Measurements from ENCODE around the gene MAP1B.
A peak's percentile ranks its signal among the peaks of the same experiment; 100 is the strongest.

Gene MAP1B

DNA sequence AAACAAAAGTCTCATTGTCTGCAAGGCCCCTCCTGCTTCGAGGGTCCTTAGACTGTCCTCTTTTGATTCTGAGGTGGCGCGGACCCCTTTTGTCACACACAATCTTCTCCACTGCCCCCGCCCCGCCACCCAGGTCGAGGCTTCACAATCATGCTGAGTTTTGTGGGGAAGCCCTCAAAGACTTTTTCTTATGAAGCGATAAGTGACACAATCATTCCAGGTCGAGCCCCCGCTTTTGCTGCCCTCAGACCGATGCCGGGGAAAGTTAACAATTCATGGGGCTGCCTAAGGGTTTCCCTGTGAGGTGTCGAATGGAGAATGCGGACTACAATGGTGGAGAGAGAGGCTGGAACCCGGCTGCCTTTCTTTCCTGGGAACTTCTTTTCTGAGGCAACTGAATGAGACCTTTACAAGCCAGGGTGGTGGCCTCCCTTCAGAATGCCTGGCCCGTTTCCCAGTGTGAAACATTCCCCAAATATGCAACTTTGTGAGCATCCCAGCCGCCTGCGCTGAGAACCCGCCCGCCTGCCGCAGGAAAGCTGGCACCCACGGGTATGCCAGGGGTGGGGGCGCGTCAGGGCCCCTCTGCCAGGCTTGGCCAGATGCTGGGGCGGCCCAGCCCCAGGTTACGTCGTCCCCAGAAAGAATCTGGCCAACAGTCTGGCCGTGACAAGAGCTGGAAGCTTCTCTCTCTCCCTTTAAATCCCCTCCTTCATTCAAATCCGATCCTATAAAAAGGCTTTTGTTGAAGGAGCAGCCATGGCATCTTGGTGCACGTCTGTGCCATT, 71.9 kb downstream of the MAP1B start:
- no peak overlapping the region for H3K4me3 Mint-ChIP-seq
- peaks cover 97% of the 10 kb centered on the region for H3K27me3 Mint-ChIP-seq
- ATAC-seq (replicated peaks; ENCODE audit: extremely low read depth, poor library complexity, severe bottlenecking) (no peak), DNase-seq (ENCODE audit: low spot score in 2 of 2) (no peak)
- no peaks in the 10 kb centered on the region for H3K36me3 Mint-ChIP-seq (ENCODE audit: insufficient read depth)
- no peaks in the 10 kb centered on the region for H3K4me1 Mint-ChIP-seq
- H3K27ac Mint-ChIP-seq (ENCODE audit: low read depth) = no peak overlapping the region
- H3K9me3 Mint-ChIP-seq = no peaks in the 10 kb centered on the region

- no peak for DNase-seq (ENCODE audit: low spot score in 2 of 2)
- Mint-ChIP-seq H3K27me3 (peaks cover 100% of the 10 kb centered on the region), H3K36me3 (ENCODE audit: insufficient read depth) (no peaks in the 10 kb centered on the region), H3K4me3 (no peak overlapping the region), H3K27ac (ENCODE audit: low read depth) (no peak overlapping the region), H3K4me1 (no peaks in the 10 kb centered on the region), H3K9me3 (no peaks in the 10 kb centered on the region)
- ATAC-seq (replicated peaks; ENCODE audit: extremely low read depth, poor library complexity, severe bottlenecking) = no peak
Observed at GRCh38 chr5:72179816-72180440, 72.7 kb downstream of the MAP1B start.

DNA sequence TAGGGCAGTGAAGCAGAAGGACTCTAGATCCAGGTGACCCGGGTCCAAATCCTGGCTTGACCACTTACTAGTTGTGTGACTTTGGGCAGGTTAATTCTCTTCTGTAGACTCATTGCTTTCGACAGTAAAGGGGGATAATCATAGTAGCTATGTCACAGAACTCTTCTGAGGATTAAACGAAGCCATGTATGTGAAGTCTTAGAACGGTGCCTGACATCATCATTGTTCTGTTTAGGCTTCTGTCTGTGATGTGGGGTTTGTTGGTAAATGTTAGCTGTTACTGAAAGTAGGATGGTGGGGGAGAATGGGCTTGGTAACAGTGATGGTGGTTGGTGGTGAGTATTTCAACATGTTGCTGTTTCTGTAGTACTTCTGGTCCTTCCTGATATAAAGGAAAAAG, 73.7 kb downstream of the MAP1B start:
- DNase-seq (ENCODE audit: low spot score in 2 of 2) = no peak
- Mint-ChIP-seq H3K27me3 (peaks cover 100% of the 10 kb centered on the region), H3K27ac (ENCODE audit: low read depth) (no peak overlapping the region), H3K9me3 (no peaks in the 10 kb centered on the region), H3K4me3 (no peak overlapping the region), H3K36me3 (ENCODE audit: insufficient read depth) (no peaks in the 10 kb centered on the region), H3K4me1 (no peaks in the 10 kb centered on the region)
- no peak for ATAC-seq (replicated peaks; ENCODE audit: extremely low read depth, poor library complexity, severe bottlenecking)

GRCh38 chr5:72182686-72183085, 75.4 kb downstream of the MAP1B start:
- Mint-ChIP-seq H3K27ac (ENCODE audit: low read depth) (no peak overlapping the region), H3K27me3 (peaks cover 92% of the 10 kb centered on the region), H3K36me3 (ENCODE audit: insufficient read depth) (no peaks in the 10 kb centered on the region), H3K4me3 (no peak overlapping the region), H3K4me1 (no peaks in the 10 kb centered on the region), H3K9me3 (no peaks in the 10 kb centered on the region)
- ATAC-seq (replicated peaks; ENCODE audit: extremely low read depth, poor library complexity, severe bottlenecking) (no peak), DNase-seq (ENCODE audit: low spot score in 2 of 2) (no peak)

- DNase-seq (ENCODE audit: low spot score in 2 of 2) (no peak), ATAC-seq (replicated peaks; ENCODE audit: extremely low read depth, poor library complexity, severe bottlenecking) (no peak)
- peaks cover 88% of the 10 kb centered on the region for H3K27me3 Mint-ChIP-seq
- no peaks in the 10 kb centered on the region for H3K4me1 Mint-ChIP-seq
- H3K4me3 Mint-ChIP-seq = no peak overlapping the region
- no peaks in the 10 kb centered on the region for H3K36me3 Mint-ChIP-seq (ENCODE audit: insufficient read depth)
- H3K9me3 Mint-ChIP-seq = no peaks in the 10 kb centered on the region
- H3K27ac Mint-ChIP-seq (ENCODE audit: low read depth) = no peak overlapping the region
Observed at GRCh38 chr5:72183101-72183520, 75.8 kb downstream of the MAP1B start.

- Mint-ChIP-seq H3K27ac (ENCODE audit: low read depth) (no peak overlapping the region), H3K9me3 (no peaks in the 10 kb centered on the region), H3K36me3 (ENCODE audit: insufficient read depth) (no peaks in the 10 kb centered on the region), H3K27me3 (peaks cover 75% of the 10 kb centered on the region), H3K4me3 (no peak overlapping the region), H3K4me1 (no peaks in the 10 kb centered on the region)
- DNase-seq (ENCODE audit: low spot score in 2 of 2) = no peak
- ATAC-seq (replicated peaks; ENCODE audit: extremely low read depth, poor library complexity, severe bottlenecking) = no peak
Observed at GRCh38 chr5:72184408-72184807, 77.1 kb downstream of the MAP1B start.

- H3K36me3 Mint-ChIP-seq (ENCODE audit: insufficient read depth) = no peaks in the 10 kb centered on the region
- DNase-seq (ENCODE audit: low spot score in 2 of 2) (no peak), ATAC-seq (replicated peaks; ENCODE audit: extremely low read depth, poor library complexity, severe bottlenecking) (no peak)
Observed at GRCh38 chr5:72185496-72186329, 78.4 kb downstream of the MAP1B start.

GRCh38 chr5:72187388-72188075, 80.3 kb downstream of the MAP1B start:
- H3K27ac Mint-ChIP-seq (ENCODE audit: low read depth) = no peak overlapping the region
- DNase-seq (ENCODE audit: low spot score in 2 of 2) = no peak
- no peaks in the 10 kb centered on the region for H3K9me3 Mint-ChIP-seq

More at GRCh38 chr5:72185496-72186329, 78.4 kb downstream of the MAP1B start:
- Mint-ChIP-seq H3K27me3 (peaks cover 66% of the 10 kb centered on the region), H3K4me1 (no peaks in the 10 kb centered on the region), H3K9me3 (no peaks in the 10 kb centered on the region), H3K4me3 (no peak overlapping the region), H3K27ac (ENCODE audit: low read depth) (no peak overlapping the region)

DNA sequence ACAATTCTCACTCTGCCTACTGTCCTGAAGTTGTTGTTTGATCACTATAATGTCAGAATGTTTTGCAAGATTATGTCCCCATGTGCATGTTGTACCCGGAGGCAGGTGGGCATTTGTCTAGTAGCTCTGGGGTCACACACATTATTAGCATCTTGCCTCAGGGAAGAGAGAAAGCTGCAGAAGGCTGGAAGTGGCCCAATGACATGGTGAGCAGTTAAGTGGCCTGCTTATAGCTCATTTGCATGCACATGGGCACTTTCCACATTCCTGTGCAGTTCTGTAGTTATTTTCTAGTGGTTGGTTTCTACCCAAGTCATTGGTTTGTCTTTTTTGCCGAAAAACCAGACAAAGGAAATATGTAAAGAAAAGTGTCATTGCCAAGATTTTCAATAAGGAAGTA, 80.9 kb downstream of the MAP1B start:
- no peaks in the 10 kb centered on the region for H3K9me3 Mint-ChIP-seq
- H3K27ac Mint-ChIP-seq (ENCODE audit: low read depth) = no peak overlapping the region
- DNase-seq (ENCODE audit: low spot score in 2 of 2) = no peak
- H3K4me3 Mint-ChIP-seq = no peak overlapping the region
- peaks cover 3% of the 10 kb centered on the region for H3K36me3 Mint-ChIP-seq (ENCODE audit: insufficient read depth)
- H3K27me3 Mint-ChIP-seq = peaks cover 58% of the 10 kb centered on the region
- ATAC-seq (replicated peaks; ENCODE audit: extremely low read depth, poor library complexity, severe bottlenecking) = no peak
- no peaks in the 10 kb centered on the region for H3K4me1 Mint-ChIP-seq

More at GRCh38 chr5:72187388-72188075, 80.3 kb downstream of the MAP1B start:
- H3K4me3 Mint-ChIP-seq = no peak overlapping the region
- no peak for ATAC-seq (replicated peaks; ENCODE audit: extremely low read depth, poor library complexity, severe bottlenecking)
- H3K27me3 Mint-ChIP-seq = peaks cover 58% of the 10 kb centered on the region
- no peaks in the 10 kb centered on the region for H3K4me1 Mint-ChIP-seq
- peaks cover 3% of the 10 kb centered on the region for H3K36me3 Mint-ChIP-seq (ENCODE audit: insufficient read depth)

- Mint-ChIP-seq H3K27ac (ENCODE audit: low read depth) (no peak overlapping the region), H3K27me3 (peaks cover 58% of the 10 kb centered on the region), H3K4me3 (no peak overlapping the region), H3K9me3 (no peaks in the 10 kb centered on the region), H3K4me1 (peaks cover 7% of the 10 kb centered on the region), H3K36me3 (ENCODE audit: insufficient read depth) (peaks cover 3% of the 10 kb centered on the region)
- ATAC-seq (replicated peaks; ENCODE audit: extremely low read depth, poor library complexity, severe bottlenecking) (no peak), DNase-seq (ENCODE audit: low spot score in 2 of 2) (no peak)
Observed at GRCh38 chr5:72189146-72189545, 81.9 kb downstream of the MAP1B start.

DNA sequence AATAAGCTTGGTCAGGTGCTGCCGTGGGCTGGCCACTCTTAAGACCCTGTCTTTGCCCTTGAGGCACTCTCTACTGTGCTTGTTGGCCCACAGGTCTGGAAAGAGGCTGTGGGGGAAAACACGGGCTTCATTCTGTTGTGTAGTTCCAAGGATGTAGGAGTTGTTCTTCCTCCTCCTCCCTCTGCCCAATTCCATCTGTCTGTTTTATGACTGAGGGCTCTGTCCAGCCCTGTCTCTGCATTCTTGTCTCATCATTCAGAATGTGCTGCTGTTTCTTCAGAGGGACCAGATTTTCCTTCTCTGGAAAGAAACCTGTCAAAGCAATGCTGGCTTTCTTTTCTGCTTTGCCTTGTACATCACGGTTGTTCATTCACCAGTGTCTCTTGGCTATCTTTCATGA, 84.1 kb downstream of the MAP1B start:
- peaks cover 8% of the 10 kb centered on the region for H3K9me3 Mint-ChIP-seq
- DNase-seq (ENCODE audit: low spot score in 2 of 2) (no peak), ATAC-seq (replicated peaks; ENCODE audit: extremely low read depth, poor library complexity, severe bottlenecking) (no peak)
- peaks cover 29% of the 10 kb centered on the region for H3K4me1 Mint-ChIP-seq
- peaks cover 58% of the 10 kb centered on the region for H3K27me3 Mint-ChIP-seq
- no peak overlapping the region for H3K27ac Mint-ChIP-seq (ENCODE audit: low read depth)
- peaks cover 6% of the 10 kb centered on the region for H3K36me3 Mint-ChIP-seq (ENCODE audit: insufficient read depth)
- no peak overlapping the region for H3K4me3 Mint-ChIP-seq

GRCh38 chr5:72194846-72195245, 87.6 kb downstream of the MAP1B start:
- ATAC-seq (replicated peaks; ENCODE audit: extremely low read depth, poor library complexity, severe bottlenecking) (peak; percentile 89), DNase-seq (ENCODE audit: low spot score in 2 of 2) (peak; percentile 22 to 44)
- peaks cover 87% of the 10 kb centered on the region for H3K27me3 Mint-ChIP-seq
- peak overlapping the region; percentile 65 for H3K4me3 Mint-ChIP-seq
- peaks cover 29% of the 10 kb centered on the region for H3K4me1 Mint-ChIP-seq
- peak overlapping the region; percentile 77 for H3K27ac Mint-ChIP-seq (ENCODE audit: low read depth)
- H3K9me3 Mint-ChIP-seq = peaks cover 8% of the 10 kb centered on the region
- H3K36me3 Mint-ChIP-seq (ENCODE audit: insufficient read depth) = peaks cover 6% of the 10 kb centered on the region

All from central memory CD8-positive, alpha-beta T cell (primary cell).